NCI-H526 (cell line): ENCODE results near the gene CHIC2.
"Not testable (repeated sequence)": the region's sequence is repeated elsewhere in the genome, so short reads cannot be mapped to it uniquely, and the experiment has no call there.

Source experiments
- DNase-seq, 2 experiments: peaks; one replicate each; lab custom pipeline; 2025; lab: John Stamatoyannopoulos, UW

The CHIC2 gene

DNA sequence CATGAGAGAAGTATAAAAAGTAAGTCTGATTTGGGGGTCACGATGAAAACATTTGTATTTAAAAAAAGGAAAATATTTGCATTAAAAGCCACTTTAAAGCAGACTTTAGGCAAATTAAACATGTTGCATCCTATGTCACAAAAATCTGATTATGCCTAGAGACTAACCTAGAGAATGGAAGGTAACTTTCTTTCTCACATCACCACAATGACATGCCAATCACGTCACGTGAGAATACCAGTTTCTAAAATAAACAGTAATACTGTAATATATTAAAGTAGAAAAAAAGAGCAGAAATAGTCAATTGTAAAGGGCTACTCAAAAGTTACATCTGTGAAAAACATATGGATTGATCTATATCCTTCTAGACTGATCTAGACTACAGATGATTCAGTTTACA, 3.3 kb downstream of the CHIC2 start:
- DNase-seq, result no peak

DNA sequence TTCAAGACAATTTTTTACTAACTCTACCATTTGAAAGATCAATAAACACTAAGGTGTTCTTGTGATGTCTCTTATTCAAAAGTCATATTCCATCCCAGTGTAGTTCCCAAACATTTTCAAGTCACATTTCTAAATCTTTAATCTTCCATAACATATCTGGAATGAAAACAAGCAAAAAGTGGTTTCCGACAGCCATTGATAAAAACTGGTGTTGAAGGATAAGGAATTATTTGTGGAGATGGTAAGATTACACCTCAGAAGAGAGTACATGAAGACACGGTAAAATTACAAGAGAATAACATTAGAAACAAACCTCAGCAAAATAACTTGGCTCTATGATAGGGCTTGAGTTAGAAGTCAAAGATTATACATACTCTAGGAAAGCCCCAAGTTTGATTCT, 4.3 kb downstream of the CHIC2 start:
- no peak for DNase-seq

DNA sequence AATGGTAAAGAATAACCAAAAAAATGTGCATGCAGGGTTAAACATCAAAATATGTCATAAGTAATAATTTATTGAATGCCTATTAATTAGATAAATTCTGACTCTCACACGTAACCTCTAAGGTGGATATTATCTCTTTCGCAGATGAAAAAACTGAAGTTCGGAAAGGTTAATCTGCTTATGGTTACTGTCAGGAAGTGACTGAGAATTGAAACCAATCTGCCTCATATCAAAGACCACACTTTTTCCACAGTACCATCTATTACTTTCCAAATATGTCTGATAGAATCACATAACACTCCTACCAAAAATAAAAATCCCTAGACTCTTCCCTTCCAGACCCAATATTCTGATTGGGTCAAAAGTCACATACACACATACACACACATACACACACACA, 6.2 kb downstream of the CHIC2 start:
- no peak for DNase-seq

DNA sequence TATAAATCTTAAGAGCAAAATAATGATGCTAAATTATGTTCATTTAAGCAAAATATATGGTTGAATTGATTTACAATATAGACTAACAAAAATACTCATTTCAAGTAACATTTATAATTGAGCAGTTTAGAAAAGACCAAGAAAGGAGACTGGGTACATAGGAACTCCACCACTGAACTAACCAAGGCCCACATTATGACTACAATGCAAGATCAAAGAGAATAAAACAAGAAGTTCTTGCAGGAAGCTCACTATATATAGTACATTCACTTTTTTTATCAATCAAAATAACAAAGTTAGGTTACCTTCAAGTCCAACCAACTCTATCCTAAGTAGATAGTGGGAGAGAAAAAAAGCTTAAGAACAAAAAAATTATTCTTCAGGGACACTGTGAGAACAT, 8.0 kb downstream of the CHIC2 start:
- no peak for DNase-seq

DNA sequence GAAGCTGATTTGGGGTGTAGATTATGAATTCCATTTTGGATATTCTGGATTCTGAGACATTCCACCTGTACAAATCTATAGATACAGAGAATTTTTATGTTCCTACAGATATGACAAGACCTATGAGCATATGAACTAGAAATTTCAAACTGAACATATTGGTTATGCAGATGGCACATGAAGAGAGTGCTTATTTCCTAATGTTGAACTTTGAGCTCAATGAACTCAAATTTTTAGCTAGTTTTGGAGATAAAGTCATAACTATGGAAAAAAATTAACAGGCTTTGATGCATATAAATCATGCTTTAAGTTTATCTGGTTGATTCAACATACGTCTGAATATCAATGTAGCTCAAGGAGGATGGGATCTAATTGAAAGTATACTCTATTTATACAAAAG, 8.9 kb downstream of the CHIC2 start:
- no peak for DNase-seq

DNA sequence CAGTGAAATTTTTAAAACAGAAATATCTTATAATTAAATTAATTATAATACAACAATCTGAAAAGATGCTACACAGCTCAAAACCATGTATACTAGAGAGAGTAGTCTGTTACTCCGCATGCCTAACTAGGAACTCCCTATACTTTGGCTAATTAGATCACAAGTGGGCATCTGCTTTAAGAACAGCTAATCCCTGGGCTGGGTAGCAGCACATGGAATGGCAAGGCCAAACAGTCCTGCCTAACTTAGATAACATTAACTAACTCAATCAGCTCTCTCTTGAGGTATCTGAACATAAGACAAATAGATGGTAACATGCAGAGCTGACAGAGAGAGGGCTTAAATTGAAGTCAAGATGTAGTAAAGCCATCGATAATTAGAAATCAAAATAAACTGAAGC, 9.9 kb downstream of the CHIC2 start:
- DNase-seq, result no peak

DNA sequence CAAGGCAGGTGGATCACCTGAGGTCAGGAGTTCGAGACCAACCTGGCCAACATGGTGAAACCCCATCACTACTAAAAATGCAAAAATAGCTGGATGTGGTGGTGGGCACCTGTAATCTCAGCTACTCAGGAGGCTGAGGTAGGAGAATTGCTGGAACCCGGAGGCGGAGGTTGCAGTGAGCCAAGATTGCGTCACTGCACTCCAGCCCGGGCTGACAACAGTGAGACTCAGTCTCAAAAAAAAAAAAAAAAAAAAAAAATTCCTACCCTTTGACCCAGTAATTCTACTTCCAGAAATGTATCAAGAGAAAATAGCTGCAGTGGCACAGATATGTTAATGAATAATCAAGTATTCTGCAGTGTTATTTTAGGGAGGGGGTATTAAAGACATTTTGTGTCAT, 11.1 kb downstream of the CHIC2 start:
- DNase-seq, result not testable (repeated sequence)

DNA sequence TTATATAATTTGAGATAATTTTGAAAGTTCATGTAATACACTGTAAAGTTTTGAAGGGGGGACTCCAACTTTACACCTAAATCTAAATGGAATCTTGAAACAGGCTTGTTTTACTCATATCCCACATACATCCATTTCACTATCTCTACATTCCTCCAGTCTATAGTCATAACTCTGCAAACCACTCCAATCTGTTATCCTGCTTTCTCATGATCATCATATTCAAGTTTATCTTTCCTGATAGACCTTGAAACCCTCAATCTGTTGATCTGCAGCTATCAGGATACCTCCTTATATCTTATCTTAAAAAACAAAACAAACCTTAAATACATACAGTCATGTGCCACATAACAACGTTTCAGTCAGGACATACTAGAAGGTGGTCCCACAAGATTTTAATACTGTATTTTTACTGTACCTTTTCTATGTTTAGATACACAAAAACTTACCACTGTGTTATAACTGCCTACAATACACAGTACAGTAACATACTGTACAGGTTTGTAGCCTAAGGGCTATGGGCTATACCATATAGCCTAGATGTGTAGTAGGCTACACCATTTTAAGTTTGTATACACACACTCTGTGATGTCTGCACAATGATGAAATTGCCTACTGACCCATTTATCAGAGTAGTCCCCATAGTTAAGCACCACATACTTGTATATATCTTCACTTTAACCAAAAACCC, 14.0 kb downstream of the CHIC2 start:
- no peak for DNase-seq

DNA sequence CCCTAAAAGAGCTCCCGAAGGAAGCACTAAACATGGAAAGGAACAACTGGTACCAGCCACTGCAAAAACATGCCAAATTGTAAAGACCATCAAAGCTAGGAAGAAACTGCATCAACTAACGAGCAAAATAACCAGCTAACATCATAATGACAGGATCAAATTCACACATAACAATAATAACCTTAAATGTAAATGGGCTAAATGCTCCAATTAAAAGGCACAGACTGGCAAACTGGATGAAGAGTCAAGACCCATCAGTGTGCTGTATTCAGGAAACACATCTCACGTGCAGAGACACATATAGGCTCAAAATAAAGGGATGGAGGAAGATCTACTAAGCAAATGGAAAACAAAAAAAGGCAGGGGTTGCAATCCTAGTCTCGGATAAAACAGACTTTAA, 20.8 kb downstream of the CHIC2 start:
- DNase-seq, result not testable (repeated sequence)

DNA sequence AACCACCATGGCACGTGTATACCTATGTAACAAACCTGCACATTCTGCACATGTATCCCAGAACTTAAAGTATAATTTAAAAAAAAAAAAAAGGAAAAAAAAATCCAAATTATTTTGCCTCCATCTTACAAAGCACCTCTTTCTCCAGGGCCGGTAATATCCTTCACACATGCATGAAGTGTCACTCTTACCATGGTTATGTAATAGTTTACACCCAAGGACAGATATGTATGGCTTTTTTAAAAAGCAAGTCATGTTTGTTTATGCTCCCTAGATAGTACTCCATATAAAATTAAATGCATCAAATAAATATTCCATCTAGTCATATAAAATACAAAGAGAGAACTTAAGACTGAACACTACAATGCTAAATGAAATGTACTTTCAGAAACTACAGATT, 22.5 kb downstream of the CHIC2 start:
- DNase-seq, result no peak

DNA sequence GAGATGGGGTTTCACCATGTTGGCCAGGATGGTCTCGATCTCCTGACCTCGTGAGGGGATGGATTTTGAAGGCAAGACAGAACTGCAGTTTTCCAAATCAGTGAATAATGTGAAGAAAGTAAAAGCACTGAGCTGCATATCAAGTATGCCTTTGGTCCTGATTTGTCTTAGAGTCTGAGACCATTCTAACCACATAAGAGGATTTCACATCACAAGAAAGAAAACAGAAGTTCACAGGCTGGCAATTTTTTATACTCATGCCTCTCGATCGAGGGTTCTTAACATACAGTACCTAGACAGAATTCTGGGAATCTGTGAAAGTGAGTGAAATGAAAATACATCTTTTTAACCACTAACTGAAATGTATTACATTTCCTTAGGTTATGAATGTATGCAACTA, 23.3 kb downstream of the CHIC2 start:
- DNase-seq, result no peak

DNA sequence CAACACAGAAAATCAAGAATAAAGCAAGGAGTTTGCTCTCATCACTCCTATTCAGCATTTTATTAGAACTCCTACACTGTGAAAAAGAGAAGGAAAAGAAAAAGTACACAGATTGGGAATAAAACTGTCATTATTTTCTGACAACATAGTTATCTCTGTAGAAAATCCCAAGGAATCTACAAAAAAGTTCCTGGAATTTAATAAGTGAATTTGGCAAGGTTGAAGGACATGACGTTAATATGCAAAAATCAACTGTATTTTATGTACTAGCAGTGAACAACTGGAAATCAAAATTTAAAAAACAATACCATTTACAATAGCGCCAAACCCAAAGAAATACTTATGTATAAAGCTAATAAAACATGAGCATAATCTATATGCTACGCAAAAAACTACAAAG, 26.3 kb downstream of the CHIC2 start:
- DNase-seq, result no peak

DNA sequence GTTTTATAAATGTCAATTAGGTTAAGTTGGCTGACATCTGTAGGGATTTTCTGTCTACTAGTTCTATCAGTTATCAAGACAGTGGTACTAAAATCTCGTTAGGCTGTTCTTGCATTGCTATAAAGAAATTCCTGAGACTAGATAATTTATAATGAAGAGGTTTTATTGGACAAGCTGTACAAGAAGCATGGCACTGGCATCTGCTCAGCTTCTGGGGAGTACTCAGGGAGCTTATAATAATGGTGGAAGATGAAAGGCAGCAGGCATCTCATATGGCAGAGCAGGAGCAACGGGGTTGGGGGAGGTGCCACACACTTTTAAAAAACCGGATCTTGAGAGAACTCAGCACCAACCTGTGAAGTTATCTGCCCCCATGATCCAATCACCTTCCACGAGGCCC, 28.2 kb downstream of the CHIC2 start:
- DNase-seq, result no peak

DNA sequence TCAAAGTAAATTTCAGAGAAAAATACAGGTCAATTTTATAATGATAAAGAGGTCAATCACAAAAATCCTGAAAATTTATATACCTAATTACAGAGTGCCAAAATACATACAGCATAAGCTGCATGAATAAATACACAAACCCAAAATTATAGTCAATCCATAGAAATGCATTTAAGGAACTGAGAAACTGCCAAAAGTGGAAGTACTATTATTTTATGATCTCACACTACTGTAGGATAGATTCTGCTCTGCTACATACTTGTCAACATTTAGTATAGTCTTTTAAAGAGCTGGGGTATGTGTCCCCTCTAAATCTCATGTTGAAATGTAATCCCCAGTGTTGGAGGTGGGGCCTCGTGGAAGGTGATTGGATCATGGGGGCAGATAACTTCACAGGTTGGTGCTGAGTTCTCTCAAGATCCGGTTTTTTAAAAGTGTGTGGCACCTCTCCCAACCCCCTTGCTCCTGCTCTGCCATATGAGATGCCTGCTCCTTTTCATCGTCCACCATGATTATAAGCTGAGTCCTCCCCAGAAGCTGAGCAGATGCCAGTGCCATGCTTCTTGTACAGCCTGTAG, 31.8 kb downstream of the CHIC2 start:
- peak in 1 of 2 experiments; percentile 11 for DNase-seq

DNA sequence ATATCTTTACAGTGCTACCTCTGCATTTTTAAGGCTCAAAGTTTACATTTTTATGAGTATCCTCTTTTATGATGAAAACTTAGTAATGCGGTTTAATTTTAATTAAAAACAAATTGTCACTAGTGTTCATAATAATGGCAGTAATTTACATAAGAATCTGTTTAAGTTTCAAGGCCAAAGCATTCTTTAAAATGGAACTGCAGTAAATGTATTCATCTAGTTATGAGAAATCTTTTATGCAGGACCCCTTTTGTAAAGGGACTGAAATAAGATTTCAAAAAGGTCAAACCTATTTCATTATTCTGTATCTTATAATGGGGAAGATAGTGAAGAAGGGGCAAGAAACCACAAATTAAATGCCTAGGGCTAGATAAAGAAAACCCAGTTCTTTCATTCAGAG, 37.1 kb downstream of the CHIC2 start:
- DNase-seq, result no peak

DNA sequence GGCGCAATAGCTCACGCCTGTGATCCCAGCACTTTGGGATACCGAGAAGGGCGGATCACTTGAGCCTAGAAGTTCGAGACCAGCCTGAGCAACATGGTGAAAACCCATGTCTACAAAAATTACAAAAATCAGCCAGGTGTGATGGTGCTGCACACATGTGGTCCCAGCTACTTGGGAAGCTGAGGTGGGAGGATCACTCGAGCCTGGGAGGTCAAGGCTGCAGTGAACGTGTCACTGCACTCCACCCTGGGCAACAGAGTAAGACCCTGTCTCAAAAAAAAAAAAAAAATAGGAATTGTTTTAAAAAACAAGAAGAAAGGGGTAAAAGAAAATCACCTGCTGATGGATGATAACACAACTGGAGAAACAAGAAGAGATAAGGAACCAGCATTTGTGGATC, 38.8 kb downstream of the CHIC2 start:
- no peak for DNase-seq

DNA sequence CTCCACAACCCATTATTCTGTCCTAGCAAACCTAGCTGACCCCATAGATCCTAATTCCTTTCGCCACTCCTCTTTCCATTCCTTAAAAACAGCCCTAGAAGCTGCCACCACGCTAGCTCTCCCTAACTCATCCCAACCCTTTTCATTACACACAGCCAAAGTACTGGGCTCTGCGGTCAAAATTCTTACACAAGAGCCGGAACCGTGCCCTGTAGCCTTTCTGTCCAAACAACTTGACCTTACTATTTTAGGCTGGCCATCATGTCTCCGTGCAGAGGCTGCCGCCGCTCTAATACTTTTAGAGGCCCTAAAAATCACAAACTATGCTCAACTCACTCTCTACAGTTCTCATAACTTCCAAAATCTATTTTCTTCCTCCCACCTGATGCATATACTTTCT, 41.4 kb downstream of the CHIC2 start:
- DNase-seq, result not testable (repeated sequence)

DNA sequence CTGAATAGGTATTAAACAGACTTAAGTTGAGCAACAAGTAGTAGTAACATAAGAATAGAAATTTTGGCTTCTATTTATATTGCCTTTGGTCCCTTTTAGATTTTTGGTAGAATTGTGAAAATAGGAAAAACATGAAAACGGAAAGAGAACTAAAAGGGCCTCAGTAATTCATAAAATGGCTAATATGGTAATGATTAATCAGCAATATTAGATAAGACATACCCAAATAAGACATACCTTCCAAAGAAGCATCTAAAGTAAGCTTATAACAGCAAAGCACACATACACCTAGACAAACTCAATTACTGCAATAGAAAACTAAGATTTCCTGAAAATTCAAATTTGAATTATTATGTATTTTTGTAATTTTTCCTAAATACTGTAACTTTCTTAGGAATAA, 46.4 kb downstream of the CHIC2 start:
- no peak for DNase-seq

DNA sequence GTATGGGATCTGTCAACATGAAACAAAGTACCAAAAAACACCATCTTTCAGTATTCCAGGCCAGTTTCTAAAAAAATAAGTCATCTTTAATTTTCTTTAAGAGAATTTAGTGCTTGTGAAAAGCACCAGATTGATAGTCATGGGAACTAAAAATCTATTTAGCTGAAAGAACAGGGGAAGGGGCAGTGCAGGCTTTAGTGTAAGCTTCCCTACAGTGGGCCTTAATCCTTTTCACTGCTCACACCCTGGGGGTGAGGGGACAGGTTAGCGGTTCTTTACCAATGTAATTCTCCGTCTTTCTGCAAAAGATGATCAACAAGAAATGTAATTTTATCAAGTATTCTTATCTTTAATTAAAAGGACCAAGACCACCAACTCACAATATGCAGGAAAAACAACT, 47.1 kb downstream of the CHIC2 start:
- DNase-seq, result no peak

DNA sequence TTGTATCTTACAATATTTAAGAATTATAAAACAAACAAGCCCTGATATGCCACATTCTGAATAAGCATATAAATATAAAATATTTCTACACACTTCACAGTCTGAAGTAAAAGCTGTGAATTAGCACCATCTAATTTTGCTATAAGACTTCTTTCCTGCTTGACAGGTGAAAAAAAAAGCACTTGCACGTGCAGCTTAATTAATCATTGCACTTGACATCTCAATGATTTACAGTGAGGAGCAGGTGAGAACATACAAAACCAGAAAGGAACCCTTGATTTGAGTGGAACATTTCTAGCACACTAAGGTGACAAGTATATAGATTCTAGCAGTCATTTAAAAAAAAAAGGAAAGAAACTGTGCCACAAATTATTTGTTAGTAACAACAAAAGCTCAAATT, 47.9 kb downstream of the CHIC2 start:
- no peak for DNase-seq

DNA sequence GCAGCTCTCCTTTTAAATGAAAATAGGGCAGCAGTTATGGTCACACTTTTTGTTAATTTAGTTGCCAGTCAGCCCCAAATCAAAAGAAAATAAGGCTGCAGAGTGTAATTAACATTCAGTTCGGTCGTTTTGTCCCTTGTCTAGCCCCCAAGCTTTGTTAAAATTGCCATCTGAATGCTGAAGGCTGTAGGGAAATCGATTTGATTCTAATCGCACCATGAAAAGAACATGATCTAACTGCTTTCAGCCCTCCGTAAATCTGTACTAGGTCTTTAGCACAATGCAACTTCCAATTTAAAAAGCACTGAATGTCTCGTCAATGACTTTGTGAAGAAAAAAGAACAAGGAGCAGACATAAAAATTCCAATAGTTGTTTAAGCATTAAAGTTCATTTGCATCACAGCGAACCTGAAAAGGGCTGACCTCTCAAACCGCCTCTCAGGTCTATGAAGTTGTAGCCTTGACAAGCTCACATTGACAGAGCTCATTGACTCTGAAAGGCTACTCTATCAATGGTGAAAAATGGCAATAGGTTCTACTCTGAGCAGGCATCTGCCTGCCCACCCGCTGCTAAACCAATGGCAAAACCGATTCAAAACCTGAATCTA, 48.9 kb downstream of the CHIC2 start:
- peak; percentile 49 to 63 for DNase-seq

DNA sequence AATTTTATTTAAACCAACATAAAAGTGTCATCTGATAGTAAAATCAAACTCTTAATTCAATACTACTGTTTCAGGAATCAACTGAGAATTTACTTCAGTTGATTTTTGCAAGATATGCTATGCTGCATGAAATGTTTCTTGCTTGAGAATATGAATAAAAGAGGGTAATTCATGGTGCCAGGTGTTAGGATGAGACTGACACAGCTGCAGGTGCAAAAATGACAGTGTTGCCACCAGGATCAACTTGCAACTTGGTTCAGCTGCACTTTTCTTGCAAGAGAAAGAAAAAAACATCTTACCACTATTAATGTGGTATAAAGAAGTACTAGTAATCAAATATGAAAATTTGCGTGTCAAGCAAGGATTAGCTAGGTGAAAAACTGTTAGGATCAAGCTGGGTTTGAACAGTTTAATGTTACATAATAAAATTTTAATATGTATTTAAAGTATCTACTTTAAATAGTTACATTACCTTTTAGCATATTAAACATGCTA, 49.7 kb downstream of the CHIC2 start:
- peak; percentile 14 to 33 for DNase-seq

DNA sequence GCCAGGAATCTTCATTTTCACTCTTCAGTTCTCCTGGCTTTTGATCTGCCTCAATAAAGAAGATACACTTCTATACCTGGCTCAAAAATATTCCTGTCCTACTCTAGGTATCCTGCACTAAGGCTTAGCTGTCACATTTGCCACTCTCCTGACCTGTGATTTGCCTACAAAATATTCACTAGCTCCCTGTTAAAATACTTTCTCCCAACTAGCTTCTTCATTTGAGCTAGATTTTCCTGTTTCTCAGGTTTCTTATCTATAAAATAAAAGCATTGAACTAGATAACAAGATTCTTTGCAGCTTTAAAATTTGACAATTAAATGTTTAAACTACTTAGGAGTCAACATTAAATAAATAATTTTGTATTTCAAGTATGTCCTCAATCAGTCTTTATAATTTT, 53.2 kb downstream of the CHIC2 start:
- no peak for DNase-seq

DNA sequence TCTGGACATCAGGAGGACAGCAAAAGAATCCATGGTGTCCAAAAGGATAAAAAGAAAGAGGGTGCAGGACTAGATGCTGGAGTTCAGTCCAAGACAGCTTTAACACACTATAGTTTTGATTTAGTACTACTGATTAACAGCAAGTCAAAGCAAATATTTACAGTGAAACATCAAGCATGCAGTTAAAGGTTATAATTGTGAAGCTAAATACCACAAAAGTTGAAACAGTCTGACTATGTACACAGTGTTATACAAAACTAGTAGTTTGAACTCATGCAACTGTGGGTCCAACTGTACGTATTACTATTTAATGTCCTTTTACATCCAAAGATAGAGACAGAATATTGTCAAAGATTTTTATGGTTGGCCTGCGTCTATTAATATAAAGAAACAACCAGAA, 57.6 kb downstream of the CHIC2 start:
- DNase-seq, result no peak
